GM18519 (cell line): ENCODE results near the gene SARNP.

ENCODE experiments used
- ATAC-seq: cut with Tn5 transposase; IDR thresholded peaks from one replicate; pipeline ENCODE4 v1.9.1; 2021; ENCODE audit warnings: mild to moderate bottlenecking, moderate library complexity; ENCODE audit not compliant: unreplicated experiment, low FRiP score

Gene SARNP

DNA sequence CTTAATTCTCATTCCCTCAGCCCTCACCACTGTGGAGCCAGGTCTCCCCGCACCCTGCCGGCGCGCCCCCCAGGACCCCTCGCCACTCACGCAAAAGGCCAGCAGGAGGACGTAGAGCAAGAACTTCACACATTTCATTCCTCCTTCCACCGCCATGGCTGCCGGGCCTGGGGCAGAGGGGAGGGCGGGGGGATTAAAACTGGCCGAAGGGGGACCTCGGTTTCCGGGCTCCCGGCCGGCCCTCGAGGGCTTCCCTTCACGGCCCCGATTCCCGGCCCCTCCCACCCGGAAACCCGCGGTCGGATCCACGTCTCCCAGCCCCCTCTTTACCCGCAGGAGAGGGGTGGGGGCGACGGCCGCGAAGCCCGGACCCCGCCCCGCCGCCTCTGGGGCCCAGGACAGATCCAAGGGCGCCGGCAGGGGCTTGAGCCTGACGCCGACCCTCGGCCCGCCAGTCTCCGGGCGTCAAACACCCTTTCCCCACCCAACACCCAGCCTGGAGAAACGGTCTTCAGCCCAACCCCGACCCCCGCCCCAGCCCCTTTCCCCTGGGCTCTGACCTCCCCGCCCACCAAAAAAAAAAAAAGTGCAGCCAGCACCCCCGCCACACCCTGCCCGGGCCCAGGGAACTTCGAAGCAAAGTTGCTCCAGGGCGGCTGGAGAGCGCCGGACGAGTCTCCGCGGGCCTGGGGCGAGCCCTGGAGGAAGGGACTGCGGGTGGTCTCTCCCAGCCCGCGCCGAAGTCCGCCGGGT lies 89.2 kb downstream of the SARNP start:
- peak; percentile 14 for ATAC-seq

- no peak for ATAC-seq
Observed at GRCh38 chr12:55727643-55728185, 89.8 kb downstream of the SARNP start.

DNA sequence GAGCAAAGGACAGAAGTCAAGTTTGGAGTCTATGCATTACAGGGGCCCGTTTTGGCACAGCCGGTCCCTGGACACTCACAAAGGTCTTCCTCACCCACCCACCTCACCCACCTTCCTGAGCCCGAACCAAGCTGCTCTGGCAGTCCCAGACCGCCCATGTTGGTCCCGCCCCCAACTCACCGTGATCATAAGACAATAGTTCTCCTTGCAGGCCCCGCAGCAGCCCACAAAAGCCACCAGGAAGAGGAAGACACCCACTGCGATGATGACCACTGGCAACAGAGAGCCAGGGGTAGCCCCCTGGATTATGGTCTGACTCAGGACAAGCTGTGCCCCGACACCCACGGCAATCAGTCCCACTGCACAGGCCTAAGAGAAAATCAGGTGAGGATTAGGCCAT lies 90.6 kb downstream of the SARNP start:
- ATAC-seq, result no peak

GRCh38 chr12:55725556-55725955 lies 92.0 kb downstream of the SARNP start:
- no peak for ATAC-seq

- ATAC-seq, result no peak
Observed at GRCh38 chr12:55724940-55725309, 92.6 kb downstream of the SARNP start.

DNA sequence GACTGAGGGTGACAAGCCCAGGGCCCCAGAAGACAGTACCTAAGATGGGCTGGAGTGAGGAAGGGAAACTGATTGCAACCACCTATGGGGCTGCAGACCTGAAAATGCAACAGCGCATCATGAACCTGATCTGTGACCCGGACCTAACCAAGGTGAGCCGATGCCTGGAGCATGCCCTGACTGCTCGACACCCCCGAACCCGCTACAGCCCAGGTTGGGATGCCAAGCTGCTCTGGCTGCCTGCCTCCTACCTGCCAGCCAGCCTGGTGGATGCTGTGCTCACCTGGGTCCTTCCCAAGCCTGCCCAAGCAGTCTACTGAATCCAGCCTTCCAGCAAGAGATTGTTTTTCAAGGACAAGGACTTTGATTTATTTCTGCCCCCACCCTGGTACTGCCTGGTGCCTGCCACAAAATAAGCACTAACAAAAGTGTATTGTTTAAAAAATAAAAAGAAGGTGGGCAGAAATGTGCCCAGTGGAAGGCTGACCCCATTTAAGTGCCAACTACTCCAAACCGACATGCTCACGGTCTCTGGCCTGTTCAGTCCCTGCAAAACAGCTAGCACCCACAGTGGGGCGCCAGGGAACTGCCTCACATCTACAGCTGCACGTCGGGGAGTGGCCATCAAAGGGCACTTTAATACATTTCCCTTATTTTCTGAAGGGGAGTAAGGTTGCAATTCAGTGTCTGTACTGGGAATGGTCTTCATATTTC lies 93.1 kb downstream of the SARNP start:
- no peak for ATAC-seq

DNA sequence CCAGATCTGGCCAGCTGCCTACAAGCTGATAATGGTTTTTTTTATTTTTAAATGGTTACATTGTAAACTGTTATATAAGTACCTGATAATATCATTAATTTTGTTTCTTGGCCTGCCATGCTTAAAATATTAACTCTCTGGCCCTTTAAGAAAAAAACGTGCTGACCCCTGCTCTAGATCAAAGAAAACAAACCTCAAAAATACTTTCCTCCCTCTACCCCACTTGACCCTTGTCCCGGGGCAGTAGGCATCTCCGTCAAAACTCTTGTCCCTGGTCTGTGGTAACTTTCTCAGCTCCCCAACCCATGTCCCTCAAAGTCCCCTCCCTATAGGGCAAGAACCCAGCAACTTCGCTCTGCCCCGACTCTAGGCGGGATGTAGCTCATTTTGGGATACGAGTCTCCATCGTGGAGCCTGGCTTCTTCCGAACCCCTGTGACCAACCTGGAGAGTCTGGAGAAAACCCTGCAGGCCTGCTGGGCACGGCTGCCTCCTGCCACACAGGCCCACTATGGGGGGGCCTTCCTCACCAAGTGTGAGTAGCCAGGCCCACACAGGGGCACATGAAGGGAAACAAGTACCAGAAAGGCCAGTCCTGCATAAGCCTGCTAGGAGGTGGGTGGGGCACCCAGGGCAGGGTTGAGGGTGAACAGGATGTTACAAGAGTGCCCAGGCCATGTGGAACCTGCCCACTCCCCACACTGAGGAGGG lies 93.9 kb downstream of the SARNP start:
- ATAC-seq, result no peak

GRCh38 chr12:55722948-55723347 lies 94.6 kb downstream of the SARNP start:
- ATAC-seq, result no peak

- no peak for ATAC-seq
Observed at GRCh38 chr12:55721601-55722213, 95.8 kb downstream of the SARNP start.

DNA sequence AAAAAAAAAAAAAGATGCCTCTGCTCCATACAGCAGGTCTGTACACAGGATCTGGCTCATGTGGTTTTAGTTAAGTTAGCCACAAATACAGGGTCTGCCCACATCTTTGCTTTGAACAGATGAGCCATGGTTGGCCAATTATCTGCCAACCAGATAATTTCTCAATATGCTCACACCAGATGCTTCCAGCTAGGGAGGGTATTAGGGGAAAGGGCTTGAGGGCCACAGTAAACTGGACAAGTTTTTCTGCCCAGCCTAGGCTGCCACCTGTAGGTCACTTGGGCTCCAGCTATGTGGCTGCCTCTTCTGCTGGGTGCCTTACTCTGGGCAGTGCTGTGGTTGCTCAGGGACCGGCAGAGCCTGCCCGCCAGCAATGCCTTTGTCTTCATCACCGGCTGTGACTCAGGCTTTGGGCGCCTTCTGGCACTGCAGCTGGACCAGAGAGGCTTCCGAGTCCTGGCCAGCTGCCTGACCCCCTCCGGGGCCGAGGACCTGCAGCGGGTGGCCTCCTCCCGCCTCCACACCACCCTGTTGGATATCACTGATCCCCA lies 96.6 kb downstream of the SARNP start:
- ATAC-seq, result no peak

- no peak for ATAC-seq
Observed at GRCh38 chr12:55720071-55720564, 97.4 kb downstream of the SARNP start, which contains the start of gene RDH5. Gene RDH5 (plus strand): TSS chr12:55720393. CDS start chr12:55721185, 792 bp downstream.

DNA sequence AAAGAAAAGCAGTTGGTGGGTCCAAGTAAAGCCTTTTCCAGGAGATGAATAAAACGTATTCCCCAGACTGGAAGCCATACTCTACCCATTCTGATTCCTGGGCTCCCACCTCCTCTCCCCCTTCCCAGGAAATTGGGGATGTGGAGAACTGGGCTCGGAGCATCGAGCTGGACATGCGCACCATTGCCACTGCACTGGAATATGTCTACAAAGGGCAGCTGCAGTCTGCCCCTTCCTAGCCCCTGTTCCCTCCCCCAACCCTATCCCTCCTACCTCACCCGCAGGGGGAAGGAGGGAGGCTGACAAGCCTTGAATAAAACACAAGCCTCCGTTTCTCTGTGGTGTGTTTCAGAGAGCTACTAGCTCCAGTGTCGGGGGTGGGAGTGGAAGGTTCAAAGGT lies 98.2 kb downstream of the SARNP start:
- ATAC-seq, result no peak

GRCh38 chr12:55718624-55719275 lies 98.8 kb downstream of the SARNP start:
- no peak for ATAC-seq

DNA sequence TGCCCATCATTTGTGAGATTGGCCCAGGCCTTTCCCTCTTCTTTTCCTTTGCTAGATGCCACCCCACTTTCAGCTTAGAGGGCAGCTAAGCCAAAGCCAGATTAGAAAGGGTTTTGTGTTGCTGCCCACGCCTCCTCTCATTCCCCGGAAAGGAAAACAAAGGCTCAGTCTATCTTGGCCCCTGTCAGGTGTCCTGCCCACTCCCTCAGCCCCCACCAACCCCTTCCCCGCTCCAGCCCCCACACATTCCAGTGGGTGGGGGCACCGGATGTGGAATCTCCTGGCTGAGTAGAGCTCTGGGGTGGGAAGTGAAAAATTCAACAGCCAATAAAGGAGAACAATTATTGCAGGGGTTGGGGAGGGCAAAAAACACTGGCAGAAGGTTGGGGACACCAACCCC lies 99.5 kb downstream of the SARNP start:
- ATAC-seq, result no peak

- ATAC-seq, result no peak
Observed at GRCh38 chr12:55717011-55718007, 100.2 kb downstream of the SARNP start.

GRCh38 chr12:55716582-55716957 lies 101.0 kb downstream of the SARNP start:
- ATAC-seq, result peak; percentile 10

DNA sequence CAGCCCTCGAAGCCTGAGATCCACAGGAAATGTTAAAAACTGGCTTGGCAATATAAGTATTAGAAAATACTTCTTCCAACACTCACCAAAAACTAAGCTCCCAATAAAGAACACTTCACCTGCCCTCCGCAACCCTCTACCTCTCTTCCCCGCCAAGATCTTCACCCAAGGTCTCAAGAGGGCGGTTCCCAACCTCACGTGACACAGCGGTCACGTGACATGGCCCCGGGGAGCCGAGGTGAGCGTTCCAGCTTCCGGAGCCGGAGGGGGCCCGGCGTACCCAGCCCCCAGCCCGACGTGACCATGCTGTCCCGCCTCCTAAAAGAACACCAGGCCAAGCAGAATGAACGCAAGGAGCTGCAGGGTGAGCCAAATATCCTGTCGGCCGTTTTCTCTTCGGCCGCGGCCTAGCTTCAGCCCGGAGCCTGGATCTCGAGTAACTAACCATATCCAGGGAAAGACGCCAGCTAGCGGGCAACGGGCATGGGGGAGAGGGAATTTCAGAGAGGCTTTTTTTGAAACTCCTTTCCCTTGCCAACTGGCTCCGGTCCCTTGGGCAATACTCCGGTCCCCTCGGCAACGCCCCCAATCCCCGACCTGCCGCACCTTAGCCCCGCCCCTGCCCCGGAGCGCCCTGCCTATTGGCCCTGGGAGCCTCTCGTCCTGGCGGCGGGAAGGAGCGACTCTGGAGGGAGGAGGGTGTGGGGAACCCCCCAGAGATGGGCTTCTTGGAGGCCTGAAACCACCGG lies 101.5 kb downstream of the SARNP start, which contains the start of gene BLOC1S1:
BLOC1S1 (plus strand) TSS at position 214 of the 749 bp plus-strand sequence; CDS start at position 220, 6 bp downstream.
- ATAC-seq, result peak; percentile 60
